Right lobe of liver (tissue), 6 donors: ENCODE data around the gene EID1. TPM values are rescaled to one million over a fixed set of nuclear protein-coding genes. Genes with fewer than 3 reads are reported as not detected.
A peak's percentile ranks its signal among the peaks of the same experiment; 100 is the strongest.
"Not testable (repeated sequence)": the region's sequence is repeated elsewhere in the genome, so short reads cannot be mapped to it uniquely, and the experiment has no call there.

Experiments
- ATAC-seq, 4 donors: fragments of 200-7000 bp; cut with Tn5 transposase; one replicate each; pipeline ENCODE4 v1.9.1; 2020; ENCODE audit warnings: mild to moderate bottlenecking in 4 of 4, moderate library complexity in 4 of 4
- DNase-seq, 3 donors: peaks; one replicate each; pipeline ENCODE4 v3.0.0-alpha.2; 2020
- H3K27ac ChIP-seq, 3 donors: fragments of 200-600 bp; one replicate each; pipeline ENCODE4 v1.8.0; 2022
- H3K27me3 ChIP-seq, 2 donors: fragments of 200-600 bp; one replicate each; pipeline ENCODE4 v1.8.0; 2022
- H3K36me3 ChIP-seq, 4 donors: fragments of 200-600 bp; sonication (generic) in 1 of 4; one replicate each; pipeline versions ENCODE4 v1.5.1 to v1.8.0; 2017 to 2022; ENCODE audit warnings: control low read depth in 1 of 4
- H3K4me1 ChIP-seq, 4 donors: fragments of 200-600 bp; sonication (generic) in 1 of 4; one replicate each; pipeline versions ENCODE4 v1.5.1 to v1.8.0; 2017 to 2022; ENCODE audit warnings: control low read depth in 1 of 4
- H3K4me3 ChIP-seq, 3 donors: fragments of 200-600 bp; one replicate each; pipeline ENCODE4 v1.8.0; 2022
- H3K9me3 ChIP-seq, 4 donors: fragments of 200-600 bp; sonication (generic) in 1 of 4; one replicate each; pipeline versions ENCODE4 v1.5.1 to v1.8.0; 2017 to 2022; ENCODE audit warnings: control low read depth in 1 of 4
- CTCF ChIP-seq, 4 donors: fragments of 200-600 bp in 3 of 4; fragments of 450-650 bp in 1 of 4; IDR thresholded peaks; one replicate each; pipeline versions ENCODE4 v1.5.1 to v1.8.0; 2016 to 2022; ENCODE audit warnings: antibody characterized with exemption in 4 of 4, mild to moderate bottlenecking in 2 of 4
- POLR2A ChIP-seq: fragments of 450-650 bp; IDR thresholded peaks from one replicate; pipeline ENCODE4 v1.6.1; 2017; ENCODE audit warnings: antibody characterized with exemption, mild to moderate bottlenecking
- WGBS: methylation state at CpG from one replicate; pipeline ENCODE4 v1.1.6; 2018; ENCODE audit warnings: low coverage, low lambda C conversion rate; ENCODE audit not compliant: insufficient coverage; ENCODE audit errors: missing lambda C conversion rate; 5-methylcytosine and 5-hydroxymethylcytosine counted together
- intact Hi-C, 2 donors: fragments of 100-400 bp; cut with DNase I; formaldehyde crosslinking; loops; one replicate each; pipeline versions ENCODE4 v1.11.2 to v1.14.1; 2022
- total RNA-seq, 6 experiments: library from RNA; depleted of rRNA in 2 of 6; stranded (reverse); fragments of >200 nt in 2 of 6; fragmentation: NEBNext Ultra II Directional in 3 of 6; extraction: Animal tissue kit (Norgen Biotek cat#: 25700) in 3 of 6; gene quantifications; one replicate each; pipeline versions ENCODE4 v1.1.0 to v1.2.4, GENCODE V29; 2016 to 2023
- donor health status: DM: no; HTN: yes; CAD: no.
- donor health status: DM: no; HTN: no; CAD: no.
- donor health status: DM: no; HTN: no; CAD: no.
- donor health status: DM: no; HTN: yes; CAD: no.
- donor health status: DM: no; HTN: yes; CAD: no.

Gene EID1
- total RNA-seq, 6 experiments from 2014 or later = 33.6 to 69.3 (median 47.5) TPM

GRCh38 chr15:48850648-48851047 lies 27.3 kb upstream of the EID1 start:
- no peak for ATAC-seq
- no peak overlapping the region for H3K27ac ChIP-seq
- peaks cover 0 to 3% (median 1%) of the 10 kb centered on the region in 4 donors for H3K4me1 ChIP-seq
- no peak overlapping the region for H3K4me3 ChIP-seq
- no peak for DNase-seq
- TF ChIP-seq POLR2A (no peak), CTCF (IDR thresholded peaks at IDR 0.05) (no peak)
- WGBS = 80% methylated on average over 2 of the region's 2 CpGs
- no peaks in the 10 kb centered on the region for H3K36me3 ChIP-seq
- H3K9me3 ChIP-seq = no peaks in the 10 kb centered on the region
- no peaks in the 10 kb centered on the region for H3K27me3 ChIP-seq
- intact Hi-C loops = no loop called here

GRCh38 chr15:48851956-48852355 lies 26.0 kb upstream of the EID1 start:
- TF ChIP-seq POLR2A = no peak
- TF ChIP-seq CTCF (IDR thresholded peaks at IDR 0.05) = no peak
- no peak overlapping the region for H3K27ac ChIP-seq
- H3K4me1 ChIP-seq = peaks cover 0 to 9% (median 2%) of the 10 kb centered on the region in 4 donors
- H3K4me3 ChIP-seq = no peak overlapping the region
- H3K9me3 ChIP-seq = no peaks in the 10 kb centered on the region
- intact Hi-C loops = no loop called here
- no peaks in the 10 kb centered on the region for H3K27me3 ChIP-seq
- H3K36me3 ChIP-seq = no peaks in the 10 kb centered on the region
- no peak for DNase-seq
- ATAC-seq = no peak

- H3K4me1 ChIP-seq, H3K27me3 ChIP-seq, H3K4me3 ChIP-seq, H3K27ac ChIP-seq, H3K9me3 ChIP-seq, ATAC-seq, intact Hi-C loops, H3K36me3 ChIP-seq, DNase-seq: not testable (repeated sequence)
- WGBS = 96% methylated on average over 3 of the region's 3 CpGs
These were observed 23.5 kb upstream of the EID1 start for GRCh38 chr15:48854434-48854833.

GRCh38 chr15:48855501-48856440 lies 22.2 kb upstream of the EID1 start:
- 13% methylated on average over 6 of the region's 6 CpGs for WGBS
- intact Hi-C loops = no loop called here
- peak; percentile 88 to 98 (median 94) for ATAC-seq
- TF ChIP-seq CTCF (IDR thresholded peaks at IDR 0.05) (peak; percentile 53 to 64 (median 61)), POLR2A (no peak)
- DNase-seq = no peak
- H3K4me3 ChIP-seq = no peak overlapping the region
- peaks cover 0 to 9% (median 2%) of the 10 kb centered on the region in 4 donors for H3K4me1 ChIP-seq
- H3K27me3 ChIP-seq = no peaks in the 10 kb centered on the region
- H3K27ac ChIP-seq = no peak overlapping the region
- H3K36me3 ChIP-seq = no peaks in the 10 kb centered on the region
- no peaks in the 10 kb centered on the region for H3K9me3 ChIP-seq

GRCh38 chr15:48856942-48857341 lies 21.0 kb upstream of the EID1 start:
- Histone ChIP-seq H3K36me3 (no peaks in the 10 kb centered on the region), H3K9me3 (no peaks in the 10 kb centered on the region), H3K27ac (no peak overlapping the region), H3K27me3 (no peaks in the 10 kb centered on the region), H3K4me3 (no peak overlapping the region), H3K4me1 (peaks cover 0 to 9% (median 2%) of the 10 kb centered on the region in 4 donors)
- TF ChIP-seq POLR2A = no peak
- 27% methylated on average over 1 of the region's 2 CpGs for WGBS
- ATAC-seq = no peak
- intact Hi-C loops = no loop called here
- no peak for DNase-seq
